ENCODE measurements around the gene COQ10B.

GRCh38 chr2:197495433-197496134 lies 42.2 kb downstream of the COQ10B start:
- TF ChIP-seq CTCF (IDR thresholded peaks at IDR 0.05) (no peak), POLR2A (IDR thresholded peaks at IDR 0.05) (no peak)
